Peyer's patch (tissue), 4 donors: ENCODE measurements around the gene ASNSD1.

ENCODE experiments used
- CTCF ChIP-seq, 6 experiments: fragments of 450-650 bp in 4 of 6; fragments of 200-600 bp in 2 of 6; sonication (generic) in 1 of 6; IDR thresholded peaks; one replicate each; pipeline ENCODE4 v1.5.1; 2017 to 2019; ENCODE audit warnings: antibody characterized with exemption in 6 of 6, mild to moderate bottlenecking in 3 of 6, moderate library complexity in 1 of 6
- POLR2A ChIP-seq, 2 donors: fragments of 450-650 bp; IDR thresholded peaks; one replicate each; pipeline ENCODE4 v1.5.1; 2017; ENCODE audit warnings: antibody characterized with exemption in 2 of 2, mild to moderate bottlenecking in 2 of 2, moderate library complexity in 2 of 2

- TF ChIP-seq CTCF (IDR thresholded peaks at IDR 0.05) = no peak
- no peak for TF ChIP-seq POLR2A (IDR thresholded peaks at IDR 0.05)
Observed at GRCh38 chr2:189683348-189683747, 22.1 kb downstream of the ASNSD1 start.
